ENCODE results near the gene MIF4GD. TPM values are rescaled to one million over a fixed set of nuclear protein-coding genes. Genes with fewer than 3 reads are reported as not detected.
A peak's percentile ranks its signal among the peaks of the same experiment; 100 is the strongest.

The MIF4GD gene
- total and polyA plus RNA-seq, 9 of the 15 experiments (the other 6 are each of a cell fraction or from before 2014, with no cell fraction given): 11.8 to 63.8 (median 28.1) TPM

GRCh38 chr17:75271955-75272847, 1.2 kb upstream of the MIF4GD start (continued):
- no peak for TF ChIP-seq STAT6 (CRISPR knock-in tag; IDR thresholded peaks at IDR 0.05)
- peak; percentile 69 for TF ChIP-seq POLR2A (conservative IDR thresholded peaks at IDR 0.05)
- no peak for TF ChIP-seq ZNF3 (CRISPR knock-in tag; IDR thresholded peaks at IDR 0.05)
- no peak for TF ChIP-seq MAZ (CRISPR knock-in tag; conservative IDR thresholded peaks at IDR 0.05 in 1 of 2, IDR thresholded peaks at IDR 0.05 in 1 of 2)
- no peak for TF ChIP-seq RNF2 (IDR thresholded peaks at IDR 0.05)
- TF ChIP-seq CREB1 (IDR thresholded peaks at IDR 0.05): no peak
- no peak for TF ChIP-seq CREB1 (CRISPR knock-in tag; IDR thresholded peaks at IDR 0.05)
- no peak for TF ChIP-seq ZHX1 (conservative IDR thresholded peaks at IDR 0.05; ENCODE audit: low read length)
- no peak for TF ChIP-seq TBL1XR1 (IDR thresholded peaks at IDR 0.05; ENCODE audit: low read length in 2 of 2)
- no peak for TF ChIP-seq RUNX1 (IDR thresholded peaks at IDR 0.05; ENCODE audit: low read depth)
- no peak for TF ChIP-seq POLR3G (IDR thresholded peaks at IDR 0.05; ENCODE audit: extremely low read depth, insufficient read length, insufficient replicate concordance)
- TF ChIP-seq ZNF354B (CRISPR knock-in tag; IDR thresholded peaks at IDR 0.05): no peak
- no peak for TF ChIP-seq SNRNP70 (optimal IDR thresholded peaks at IDR 0.05; ENCODE audit: low read depth, low read length)
- TF ChIP-seq HBP1 (CRISPR knock-in tag; IDR thresholded peaks at IDR 0.05): no peak
- no peak for TF ChIP-seq ZKSCAN1 (IDR thresholded peaks at IDR 0.05; ENCODE audit: low read depth, low read length)
- TF ChIP-seq PPARD (CRISPR knock-in tag; IDR thresholded peaks at IDR 0.05): no peak
- no peak for TF ChIP-seq TAF1 (IDR thresholded peaks at IDR 0.05; ENCODE audit: control insufficient read depth, extremely low read depth, insufficient read depth, low read length, severe bottlenecking)
- TF ChIP-seq POLR2AphosphoS5 (IDR thresholded peaks at IDR 0.05; ENCODE audit: control insufficient read depth, insufficient read depth, low read depth, low read length): 0 out of 2 replicates have a peak, but pooled peaks have one; percentile 30
- no peak for TF ChIP-seq CTCF (IDR thresholded peaks at IDR 0.05 in 2 of 3, conservative IDR thresholded peaks at IDR 0.05 in 1 of 3; ENCODE audit: insufficient read depth in 2 of 3, low read depth in 1 of 3, low read length in 3 of 3)
- TF ChIP-seq DPF2 (IDR thresholded peaks at IDR 0.05): no peak

All from K562 (cell line).